IMR-90 (cell line): Measurements from ENCODE around the gene FARS2. TPM values are rescaled to one million over a fixed set of nuclear protein-coding genes. Genes with fewer than 3 reads are reported as not detected.

ENCODE experiments used
- ATAC-seq: fragments of 200-7000 bp; cut with Tn5 transposase; 2 replicates; pipeline ENCODE4 v1.9.1; 2020; ENCODE audit warnings: low read depth, mild to moderate bottlenecking, moderate library complexity
- BruUV-seq: library from RNA; stranded (reverse); fragments of 400-500 nt; replicated peaks from 2 replicates; lab custom pipeline; 2021; lab: Mats Ljungman, UMichigan
- CTCF ChIA-PET: fragments of 300-600 bp; formaldehyde crosslinking; extraction: SDS; loops from one replicate; lab custom pipeline; 2021; ENCODE audit warnings: antibody characterized with exemption; lab: Yijun Ruan, JAX
- POLR2A ChIA-PET: fragments of 300-600 bp; sonication (Branson Sonifier 250); formaldehyde crosslinking; loops from one replicate; lab custom pipeline; 2022; ENCODE audit warnings: antibody characterized with exemption; ENCODE audit not compliant: unreplicated experiment; lab: Charles Lee
- DNase-seq: peaks from one replicate; pipeline ENCODE4 v3.0.0; 2013
- H2AFZ ChIP-seq: replicated peaks from 2 replicates; pipeline ENCODE3; 2013; ENCODE audit warnings: low read length, mild to moderate bottlenecking; ENCODE audit not compliant: poor library complexity
- H2AK5ac ChIP-seq: 2 replicates; pipeline ENCODE4 v1.6.1; 2013; ENCODE audit warnings: low read depth, low read length, inconsistent platforms
- H2AK9ac ChIP-seq: replicated peaks from 2 replicates; pipeline ENCODE3; 2013; ENCODE audit warnings: mild to moderate bottlenecking, low read depth, low read length, moderate library complexity; ENCODE audit not compliant: poor library complexity
- H2BK120ac ChIP-seq: 2 replicates; pipeline ENCODE4 v1.6.1; 2013; ENCODE audit warnings: low read depth, low read length, inconsistent platforms
- H2BK15ac ChIP-seq: 3 replicates; pipeline ENCODE4 v1.6.1; 2013; ENCODE audit warnings: low read depth, low read length, inconsistent platforms
- H2BK20ac ChIP-seq: 2 replicates; pipeline ENCODE4 v1.6.1; 2013; ENCODE audit warnings: low read depth, mild to moderate bottlenecking, inconsistent platforms, low read length, moderate library complexity
- H2BK5ac ChIP-seq: 2 replicates; pipeline ENCODE4 v1.6.1; 2013; ENCODE audit warnings: mild to moderate bottlenecking, low read depth, low read length, inconsistent platforms; ENCODE audit not compliant: poor library complexity, severe bottlenecking
- H3K14ac ChIP-seq: replicated peaks from 2 replicates; pipeline ENCODE4 v1.6.1; 2013; ENCODE audit warnings: low read depth, low read length, inconsistent platforms
- H3K18ac ChIP-seq: 2 replicates; pipeline ENCODE4 v1.6.1; 2013; ENCODE audit warnings: low read depth, low read length, control low read depth
- H3K23ac ChIP-seq: 2 replicates; pipeline ENCODE4 v1.6.1; 2013; ENCODE audit warnings: low read depth, low read length, inconsistent platforms
- H3K27ac ChIP-seq: 2 replicates; pipeline ENCODE4 v1.5.1; 2013; ENCODE audit warnings: mild to moderate bottlenecking, control low read depth, low read length; ENCODE audit not compliant: insufficient read depth
- H3K27me3 ChIP-seq: 2 replicates; pipeline ENCODE4 v1.6.1; 2013; ENCODE audit warnings: low read length; ENCODE audit not compliant: control insufficient read depth, insufficient read depth
- H3K36me3 ChIP-seq: 2 replicates; pipeline ENCODE4 v1.6.1; 2013; ENCODE audit warnings: low read length, mixed read lengths; ENCODE audit not compliant: control insufficient read depth, insufficient read depth
- H3K4ac ChIP-seq: 2 replicates; pipeline ENCODE4 v1.6.1; 2013; ENCODE audit warnings: low read depth, low read length, inconsistent platforms
- H3K4me1 ChIP-seq: 2 replicates; pipeline ENCODE4 v1.6.1; 2013; ENCODE audit warnings: low read length, mixed read lengths; ENCODE audit not compliant: control insufficient read depth, insufficient read depth
- H3K4me2 ChIP-seq: 2 replicates; pipeline ENCODE4 v1.6.1; 2013; ENCODE audit warnings: low read depth, mild to moderate bottlenecking, control low read depth, low read length, moderate library complexity
- H3K4me3 ChIP-seq: 2 replicates; pipeline ENCODE4 v1.5.1; 2013; ENCODE audit warnings: low read depth, mild to moderate bottlenecking, control low read depth, low read length, moderate library complexity; ENCODE audit not compliant: insufficient read depth
- H3K56ac ChIP-seq: 2 replicates; pipeline ENCODE4 v1.6.1; 2013; ENCODE audit warnings: low read length, inconsistent platforms; ENCODE audit not compliant: insufficient read depth; ENCODE audit errors: extremely low read depth
- H3K79me1 ChIP-seq, 2 experiments: 2 replicates each; pipeline ENCODE4 v1.6.1; 2013; ENCODE audit warnings: low read length in 2 of 2, inconsistent platforms in 1 of 2, low read depth in 1 of 2
- H3K9ac ChIP-seq: 2 replicates; pipeline ENCODE4 v1.6.1; 2013; ENCODE audit warnings: low read depth, low read length, control low read depth
- H3K9me1 ChIP-seq: 2 replicates; pipeline ENCODE4 v1.6.1; 2013; ENCODE audit warnings: low read length, inconsistent platforms; ENCODE audit not compliant: insufficient read depth
- H3K9me3 ChIP-seq: 2 replicates; pipeline ENCODE4 v1.6.1; 2013; ENCODE audit warnings: low read length; ENCODE audit not compliant: control insufficient read depth, insufficient read depth
- H4K20me1 ChIP-seq: 2 replicates; pipeline ENCODE4 v1.6.1; 2013; ENCODE audit warnings: low read length, inconsistent platforms; ENCODE audit not compliant: insufficient read depth
- H4K5ac ChIP-seq: 2 replicates; pipeline ENCODE4 v1.6.1; 2013; ENCODE audit warnings: mild to moderate bottlenecking, low read depth, low read length, control low read depth
- H4K8ac ChIP-seq, 2 experiments: 2 replicates each; pipeline ENCODE4 v1.6.1; 2013; ENCODE audit warnings: low read depth in 2 of 2, low read length in 2 of 2, control low read depth in 1 of 2, inconsistent platforms in 1 of 2
- H4K91ac ChIP-seq: 2 replicates; pipeline ENCODE4 v1.6.1; 2013; ENCODE audit warnings: low read depth, low read length, inconsistent platforms; ENCODE audit not compliant: insufficient read depth
- BHLHE40 ChIP-seq: fragments of 150-350 bp; IDR thresholded peaks from 2 replicates; pipeline ENCODE4 v1.6.1; 2016; ENCODE audit warnings: mild to moderate bottlenecking, low read depth, low read length
- CEBPB ChIP-seq: IDR thresholded peaks from 2 replicates; pipeline ENCODE4 v1.6.1; 2012; ENCODE audit warnings: low read depth, low read length, improper control_type of control experiment
- CHD1 ChIP-seq: IDR thresholded peaks from 2 replicates; pipeline ENCODE4 v1.6.1; 2012; ENCODE audit warnings: low read depth, low read length, improper control_type of control experiment
- CTCF ChIP-seq: conservative IDR thresholded peaks from 2 replicates; pipeline ENCODE4 v1.5.1; 2012; ENCODE audit warnings: mild to moderate bottlenecking, low read depth, low read length, improper control_type of control experiment
- ELK1 ChIP-seq: fragments of 150-350 bp; IDR thresholded peaks from 2 replicates; pipeline ENCODE4 v1.6.1; 2016; ENCODE audit warnings: low read depth, mild to moderate bottlenecking, low read length, moderate library complexity, borderline replicate concordance
- FOS ChIP-seq: fragments of 150-350 bp; IDR thresholded peaks from 2 replicates; pipeline ENCODE4 v1.6.1; 2016; ENCODE audit warnings: low read depth, low read length
- MAFK ChIP-seq: IDR thresholded peaks from 2 replicates; pipeline ENCODE4 v1.6.1; 2012; ENCODE audit warnings: low read depth, low read length, improper control_type of control experiment
- MAZ ChIP-seq: IDR thresholded peaks from 2 replicates; pipeline ENCODE4 v1.6.1; 2012; ENCODE audit warnings: low read depth, mild to moderate bottlenecking, low read length, improper control_type of control experiment, moderate library complexity, borderline replicate concordance
- MXI1 ChIP-seq: IDR thresholded peaks from 2 replicates; pipeline ENCODE4 v1.6.1; 2012; ENCODE audit warnings: low read depth, mild to moderate bottlenecking, low read length, moderate library complexity, borderline replicate concordance
- NFE2L2 ChIP-seq: fragments of 150-350 bp; IDR thresholded peaks from 2 replicates; pipeline ENCODE4 v1.6.1; 2016; ENCODE audit warnings: low read depth, mild to moderate bottlenecking, low read length
- POLR2A ChIP-seq: IDR thresholded peaks from 2 replicates; pipeline ENCODE4 v1.6.1; 2012; ENCODE audit warnings: mild to moderate bottlenecking, low read depth, low read length
- RAD21 ChIP-seq: IDR thresholded peaks from 2 replicates; pipeline ENCODE4 v1.6.1; 2012; ENCODE audit warnings: low read length, improper control_type of control experiment
- RCOR1 ChIP-seq: IDR thresholded peaks from 2 replicates; pipeline ENCODE4 v1.6.1; 2012; ENCODE audit warnings: mild to moderate bottlenecking, low read length, improper control_type of control experiment; ENCODE audit not compliant: insufficient replicate concordance
- RFX5 ChIP-seq: IDR thresholded peaks from 2 replicates; pipeline ENCODE4 v1.8.0; 2012; ENCODE audit warnings: low read depth, mild to moderate bottlenecking, low read length, moderate library complexity
- SMC3 ChIP-seq: fragments of 150-350 bp; IDR thresholded peaks from 2 replicates; pipeline ENCODE4 v1.6.1; 2016; ENCODE audit warnings: low read depth, mild to moderate bottlenecking, antibody characterized with exemption, low read length, moderate library complexity
- USF2 ChIP-seq: fragments of 150-350 bp; IDR thresholded peaks from 2 replicates; pipeline ENCODE4 v1.6.1; 2017; ENCODE audit warnings: mild to moderate bottlenecking, antibody characterized with exemption, low read length, low read depth
- WGBS, 2 experiments: methylation state at CpG; one replicate each; pipeline versions ENCODE4 v1.1.5 to v1.1.7; 2013; ENCODE audit warnings: missing lambda C conversion rate in 2 of 2; ENCODE audit not compliant: insufficient read length in 1 of 2; ENCODE audit errors: extremely low coverage in 2 of 2; 5-methylcytosine and 5-hydroxymethylcytosine counted together
- dilution Hi-C: fragments of 300-500 bp; cut with HindIII; formaldehyde crosslinking; loops from one replicate; pipeline ENCODE4 v1.14.3; 2018; ENCODE audit warnings: low sequenced_read_pairs; ENCODE audit not compliant: unreplicated experiment
- in situ Hi-C: fragments of 300-500 bp; cut with MboI; formaldehyde crosslinking; loops from 3 replicates; pipeline ENCODE4 v1.14.3; 2019; ENCODE audit warnings: low sequenced_read_pairs, inconsistent platforms, mixed read lengths
- intact Hi-C: fragments of 100-400 bp; cut with micrococcal nuclease; formaldehyde crosslinking; loops from 2 replicates; pipeline ENCODE4 v1.10.0; 2022
- polyA plus RNA-seq, 3 experiments: library from polyadenylated mRNA; depleted of rRNA; stranded (reverse); fragments of >200 nt; gene quantifications; 2 replicates each; pipeline ENCODE4 v1.2.3, GENCODE V29; 2012; ENCODE audit warnings: low replicate concordance in 1 of 3
- total RNA-seq: library from RNA; depleted of rRNA; stranded (reverse); fragments of >200 nt; gene quantifications from 2 replicates; pipeline ENCODE4 v1.2.3, GENCODE V29; 2012

FARS2 gene
- total and polyA plus RNA-seq, 2 of the 4 experiments (the other 2 are of a cell fraction) = 12.1 to 28.9 TPM

GRCh38 chr6:5462856-5463255, 201.5 kb downstream of the FARS2 start:
- Histone ChIP-seq H4K20me1 (0 out of 2 replicates have a peak, but pooled peaks cover 4% of the 10 kb centered on the region), H3K18ac (no peak overlapping the region), H4K5ac (no peak overlapping the region), H3K79me1 (peaks cover 0 to 7% of the 10 kb centered on the region in 2 experiments; a peak in 1 of 4 replicates), H2AK9ac (no peak overlapping the region), H4K91ac (no peak overlapping the region), H3K56ac (no peak overlapping the region), H3K4me3 (no peak overlapping the region), H3K36me3 (no peaks in the 10 kb centered on the region), H3K4me1 (peaks cover 15% of the 10 kb centered on the region), H3K27me3 (no peaks in the 10 kb centered on the region), H3K9me3 (no peaks in the 10 kb centered on the region), H3K9ac (no peak overlapping the region), H4K8ac (no peak overlapping the region), H3K27ac (no peak overlapping the region), H2BK5ac (no peak overlapping the region), H3K14ac (no peak overlapping the region), H3K4me2 (no peak overlapping the region), H3K4ac (no peak overlapping the region), H2BK120ac (no peak overlapping the region), H2AFZ (no peak overlapping the region), H2BK15ac (no peak overlapping the region), H2AK5ac (no peak overlapping the region), H3K9me1 (peaks cover 12% of the 10 kb centered on the region), H2BK20ac (no peak overlapping the region), H3K23ac (no peak overlapping the region)
- ChIA-PET CTCF (no interaction called here), POLR2A (no interaction called here)
- in situ Hi-C loops (loop anchor here (25.0 kb wide), 1 partner anchor 524 kb away; no protein-coding TSS in a partner anchor), intact Hi-C loops (no loop called here), dilution Hi-C loops (no loop called here)
- no peak for DNase-seq
- ATAC-seq = no peak
- no peak for TF ChIP-seq MAFK
- TF ChIP-seq BHLHE40 = no peak
- TF ChIP-seq POLR2A = no peak
- no peak for TF ChIP-seq MXI1
- TF ChIP-seq RFX5 = no peak
- TF ChIP-seq CHD1 = no peak
- no peak for TF ChIP-seq NFE2L2
- TF ChIP-seq USF2 = no peak
- no peak for TF ChIP-seq ELK1
- no peak for TF ChIP-seq MAZ
- no peak for TF ChIP-seq RCOR1
- no peak for TF ChIP-seq CTCF
- no peak for TF ChIP-seq CEBPB
- no peak for TF ChIP-seq RAD21
- no peak for TF ChIP-seq FOS
- no peak for TF ChIP-seq SMC3
- 90% methylated on average over 2 of the region's 6 CpGs; no CpG with 5 or more reads in 1 of the 2 experiments for WGBS, 2 experiments
- no TSS peak for BruUV-seq
